K562 (cell line): Measurements from ENCODE around the gene CNGB1. TPM values are rescaled to one million over a fixed set of nuclear protein-coding genes. Genes with fewer than 3 reads are reported as not detected.
A peak's percentile ranks its signal among the peaks of the same experiment; 100 is the strongest.

Experiments used
- ATAC-seq: fragments of 200-7000 bp; cut with Tn5 transposase; 3 replicates; pipeline ENCODE4 v1.9.1; 2020; ENCODE audit warnings: moderate library complexity
- BruUV-seq: library from RNA; stranded (reverse); fragments of 400-500 nt; replicated peaks from 2 replicates; lab custom pipeline; 2021; lab: Mats Ljungman, UMichigan
- CTCF ChIA-PET: fragments of 300-600 bp; formaldehyde crosslinking; extraction: SDS; loops from one replicate; lab custom pipeline; 2021; ENCODE audit warnings: low intra/inter-chr PET ratio; lab: Yijun Ruan, JAX
- POLR2A ChIA-PET: fragments of 300-600, 350-650 bp; sonication (Branson Sonifier 250); formaldehyde crosslinking; extraction: SDS; loops from one replicate; lab custom pipeline; 2021; ENCODE audit warnings: antibody characterized with exemption, inconsistent platforms; lab: Yijun Ruan, JAX
- DNase-seq, 4 experiments: peaks; one replicate each; pipeline versions ENCODE4 v3.0.0 to v3.0.0-alpha.2; 2011 to 2018; ENCODE audit warnings: low spot score in 3 of 4, mixed read lengths in 3 of 4; ENCODE audit errors: extremely low read depth in 1 of 4
- FAIRE-seq: peaks from 2 replicates; lab custom pipeline; 2011; peaks lifted over from hg19 to GRCh38; lab: Jason Lieb, UNC
- H2AFZ ChIP-seq: 2 replicates; pipeline ENCODE4 v1.6.0; 2011; ENCODE audit warnings: low read depth, low read length, control low read depth, inconsistent platforms
- H3K27ac ChIP-seq: fragments of 200-600 bp; 3 replicates; pipeline ENCODE4 v1.8.0; 2011; ENCODE audit warnings: low read depth, mild to moderate bottlenecking, control low read depth, inconsistent platforms, low read length, moderate library complexity, mixed read lengths; ENCODE audit errors: extremely low read depth
- H3K27me3 ChIP-seq, 2 experiments: fragments of 300-600 bp in 1 of 2; 2 replicates in 1 of 2; 3 replicates in 1 of 2; pipeline versions ENCODE4 v1.6.0 to v1.8.0; 2011; ENCODE audit warnings: inconsistent platforms in 2 of 2, low read length in 2 of 2, mild to moderate bottlenecking in 1 of 2, mixed read lengths in 1 of 2, moderate library complexity in 1 of 2; ENCODE audit not compliant: control insufficient read depth in 2 of 2, insufficient read depth in 2 of 2
- H3K36me3 ChIP-seq: fragments of 300-600 bp; 3 replicates; pipeline ENCODE4 v1.8.0; 2011; ENCODE audit warnings: mild to moderate bottlenecking, low read length, inconsistent platforms; ENCODE audit not compliant: control insufficient read depth, insufficient read depth
- H3K4me1 ChIP-seq, 2 experiments: fragments of 200-600 bp in 1 of 2; replicated peaks in 1 of 2; 2 replicates in 1 of 2; 3 replicates in 1 of 2; pipeline versions ENCODE4 v1.5.1 to v1.8.0; 2011; ENCODE audit warnings: inconsistent platforms in 2 of 2, low read length in 2 of 2, mild to moderate bottlenecking in 1 of 2, mixed read lengths in 1 of 2, moderate library complexity in 1 of 2; ENCODE audit not compliant: control insufficient read depth in 2 of 2, insufficient read depth in 2 of 2
- H3K4me2 ChIP-seq: 2 replicates; pipeline ENCODE4 v1.6.1; 2011; ENCODE audit warnings: low read length, control low read depth, inconsistent platforms, mixed read lengths; ENCODE audit not compliant: insufficient read depth
- H3K4me3 ChIP-seq: fragments of 200-600 bp; sonication (generic), shearing (Covaris generic); 2 replicates; pipeline ENCODE4 v1.5.1; 2016; ENCODE audit warnings: control low read depth, inconsistent platforms
- H3K79me2 ChIP-seq: fragments of 200-600 bp; 3 replicates; pipeline ENCODE4 v1.8.0; 2011; ENCODE audit warnings: low read length, inconsistent platforms; ENCODE audit not compliant: control insufficient read depth, insufficient read depth
- H3K9ac ChIP-seq, 2 experiments: 2 replicates each; pipeline versions ENCODE4 v1.6.0 to v1.6.1; 2011; ENCODE audit warnings: low read depth in 2 of 2, low read length in 2 of 2, control low read depth in 1 of 2, inconsistent platforms in 1 of 2, mild to moderate bottlenecking in 1 of 2, mixed read lengths in 1 of 2; ENCODE audit not compliant: insufficient read depth in 1 of 2
- H3K9me1 ChIP-seq: one replicate; pipeline ENCODE4 v1.6.0; 2011; ENCODE audit warnings: inconsistent platforms, mild to moderate bottlenecking, low read length, moderate library complexity; ENCODE audit not compliant: control insufficient read depth, insufficient read depth
- H3K9me3 ChIP-seq: replicated peaks from 2 replicates; pipeline ENCODE4 v1.5.1; 2011; ENCODE audit warnings: low read depth, low read length, inconsistent platforms; ENCODE audit not compliant: control insufficient read depth, insufficient read depth
- H4K20me1 ChIP-seq: replicated peaks from 2 replicates; pipeline ENCODE4 v1.6.1; 2011; ENCODE audit warnings: low read length, inconsistent platforms, mixed read lengths; ENCODE audit not compliant: control insufficient read depth, insufficient read depth
- CTCF ChIP-seq, 3 experiments: IDR thresholded peaks in 2 of 3; conservative IDR thresholded peaks in 1 of 3; 2 replicates each; pipeline ENCODE4 v1.5.1; 2011 to 2012; ENCODE audit warnings: low read length in 3 of 3, mild to moderate bottlenecking in 3 of 3, control low read depth in 2 of 3, improper control_type of control experiment in 1 of 3, inconsistent platforms in 1 of 3, low read depth in 1 of 3, mixed read lengths in 1 of 3, moderate library complexity in 1 of 3; ENCODE audit not compliant: insufficient read depth in 2 of 3
- ELF2 ChIP-seq: fragments of 250-450 bp; sonication (Bioruptor Pico); IDR thresholded peaks from 2 replicates; pipeline ENCODE4 v1.5.0; 2021; ENCODE audit warnings: mild to moderate bottlenecking
- MEIS2 ChIP-seq: fragments of 450-650 bp; IDR thresholded peaks from 2 replicates; pipeline ENCODE4 v1.6.1; 2014; ENCODE audit warnings: mild to moderate bottlenecking; ENCODE audit not compliant: partially characterized antibody
- OTX1 ChIP-seq: fragments of 450-650 bp; formaldehyde crosslinking; IDR thresholded peaks from 2 replicates; pipeline ENCODE4 v1.4.0; 2022; ENCODE audit warnings: mild to moderate bottlenecking
- REST ChIP-seq, 2 experiments: fragments of 450-650 bp; formaldehyde crosslinking in 1 of 2; IDR thresholded peaks; 2 replicates each; pipeline versions ENCODE4 v1.4.0 to v1.6.1; 2014 to 2020; ENCODE audit warnings: mild to moderate bottlenecking in 2 of 2, borderline replicate concordance in 1 of 2, low read depth in 1 of 2
- SOX6 ChIP-seq: fragments of 450-650 bp; IDR thresholded peaks from 2 replicates; pipeline ENCODE4 v1.6.1; 2014; ENCODE audit warnings: mild to moderate bottlenecking
- XRCC5 ChIP-seq: fragments of 200-400 bp; formaldehyde crosslinking; IDR thresholded peaks from 2 replicates; pipeline ENCODE4 v1.6.1; 2017; ENCODE audit warnings: low read depth, mild to moderate bottlenecking, low read length
- ZNF561 ChIP-seq: fragments of 450-650 bp; formaldehyde crosslinking; conservative IDR thresholded peaks from 2 replicates; pipeline ENCODE4 v1.4.0; 2020; ENCODE audit warnings: mild to moderate bottlenecking, moderate library complexity
- WGBS: fragments of 100-300 bp; shearing (Covaris generic); methylation state at CpG from one replicate; pipeline ENCODE4 v1.1.6; 2016; ENCODE audit warnings: low coverage, mixed read lengths; ENCODE audit not compliant: insufficient coverage; ENCODE audit errors: missing lambda C conversion rate; 5-methylcytosine and 5-hydroxymethylcytosine counted together
- in situ Hi-C: fragments of 300-500 bp; cut with MboI; formaldehyde crosslinking; loops from 4 replicates; pipeline ENCODE4 v1.15.0; 2018; ENCODE audit warnings: inconsistent platforms, mixed read lengths
- intact Hi-C: fragments of 100-400 bp; cut with micrococcal nuclease; formaldehyde crosslinking; loops from 2 replicates; pipeline ENCODE4 v1.14.2; 2022
- polyA plus RNA-seq, 8 experiments: library from polyadenylated mRNA; depleted of rRNA in 4 of 8; stranded (reverse) in 5 of 8; unstranded in 3 of 8; fragments of >200 nt; fragmentation: Nextera tagmentation in 2 of 8; fragmentation: Illumina TruSeq in 1 of 8; extraction: Ambion mirVana in 2 of 8; extraction: Trizol in 1 of 8; gene quantifications; 2 replicates each; pipeline versions ENCODE4 v1.2.1 to v1.2.3, GENCODE V29; 2011 to 2014; ENCODE audit warnings: inconsistent platforms in 1 of 8, missing spikeins in 1 of 8
- total RNA-seq, 7 experiments: library from RNA; depleted of rRNA in 6 of 7; stranded (reverse); fragments of >200 nt in 6 of 7; fragmentation: Illumina TruSeq in 2 of 7; extraction: Trizol in 2 of 7; gene quantifications; 2 replicates each; pipeline versions ENCODE4 v1.2.1 to v1.2.3, GENCODE V29; 2011 to 2021; ENCODE audit warnings: low replicate concordance in 1 of 7
- TF ChIP-seq, protein P1 (sequence below), 2 experiments: fragments of 450-650 bp; conservative IDR thresholded peaks; 2 replicates each; pipeline ENCODE4 v1.6.1; 2017; ENCODE audit warnings: mild to moderate bottlenecking in 2 of 2, moderate library complexity in 2 of 2

Gene CNGB1
- total and polyA plus RNA-seq, 9 of the 15 experiments (the other 6 are each of a cell fraction or from before 2014, with no cell fraction given) = not detected

DNA sequence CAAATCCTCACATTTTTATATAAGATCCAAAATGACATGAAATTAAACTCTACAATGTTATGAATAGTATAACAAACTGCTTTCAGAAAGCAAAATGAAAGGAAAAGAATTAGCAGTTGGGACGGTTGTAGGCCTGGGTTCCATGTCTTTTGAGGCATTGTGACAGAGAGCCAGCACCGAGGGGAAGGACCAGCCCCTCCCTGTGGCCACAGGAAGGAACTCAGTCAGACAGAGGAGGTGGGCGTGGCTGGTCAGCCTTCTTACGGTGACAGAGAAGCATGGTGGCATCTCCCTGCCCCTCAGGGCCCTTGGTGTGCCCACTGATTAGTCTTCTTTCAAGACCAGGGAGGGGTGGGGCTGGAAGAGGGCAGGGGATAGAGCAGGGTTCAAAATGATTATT lies 23.9 kb upstream of the CNGB1 start:
- WGBS = 3% methylated on average over 4 of the region's 4 CpGs
- Histone ChIP-seq H3K36me3 (peaks cover 14% of the 10 kb centered on the region; the same call in 2 of the 3 replicates), H4K20me1 (peaks cover 5% of the 10 kb centered on the region), H2AFZ (peak overlapping the region; percentile 16; the same call in 1 of the 2 replicates), H3K4me3 (no peak overlapping the region), H3K9me3 (no peaks in the 10 kb centered on the region), H3K79me2 (no peaks in the 10 kb centered on the region; the same call in 2 of the 3 replicates), H3K4me2 (no peak overlapping the region), H3K27ac (peak overlapping the region; percentile 34; the same call in 1 of the 3 replicates), H3K9me1 (peaks cover 4% of the 10 kb centered on the region), H3K4me1 (peaks cover 16 to 21% of the 10 kb centered on the region in 2 experiments; a peak in 4 of 5 replicates), H3K27me3 (no peaks in the 10 kb centered on the region), H3K9ac (no peak overlapping the region)
- no TSS peak for BruUV-seq
- in situ Hi-C loops = no loop called here
- ChIA-PET POLR2A (interaction anchor here (0.6 to 1.4 kb wide), 2 partner anchors 18 to 432 kb away, joined by 3 to 5 read pairs; a partner anchor contains a TSS), CTCF (interaction anchor here (0.6 to 1.1 kb wide), 4 partner anchors 131 to 343 kb away, joined by 3 to 4 read pairs (median 4); partner anchors contain the start of gene KIFC3)
- intact Hi-C loops = loop anchor here (10.0 kb wide), 1 partner anchor 350 kb away; no protein-coding TSS in a partner anchor
- ATAC-seq = peak; percentile 95
- peak; percentile 98 for FAIRE-seq
- peak; percentile 71 to 86 (median 74) for DNase-seq
- TF ChIP-seq XRCC5 (peak; percentile 69; the same call in 1 of the 2 replicates), MEIS2 (peak; percentile 13), ELF2 (CRISPR knock-in tag) (no peak), OTX1 (no peak), CTCF (IDR thresholded peaks at IDR 0.05 in 2 of 3, conservative IDR thresholded peaks at IDR 0.05 in 1 of 3; ENCODE audit: insufficient read depth in 2 of 3, low read depth in 1 of 3, low read length in 3 of 3) (peak; percentile 83 to 90 (median 83)), REST (IDR thresholded peaks at IDR 0.05; ENCODE audit: borderline replicate concordance) (peak; percentile 77; the same call in 1 of the 2 replicates), REST (CRISPR knock-in tag; IDR thresholded peaks at IDR 0.05; ENCODE audit: low read depth) (no peak), SOX6 (no peak), ZNF561 (CRISPR knock-in tag) (no peak)
- TF ChIP-seq, protein P1, sequence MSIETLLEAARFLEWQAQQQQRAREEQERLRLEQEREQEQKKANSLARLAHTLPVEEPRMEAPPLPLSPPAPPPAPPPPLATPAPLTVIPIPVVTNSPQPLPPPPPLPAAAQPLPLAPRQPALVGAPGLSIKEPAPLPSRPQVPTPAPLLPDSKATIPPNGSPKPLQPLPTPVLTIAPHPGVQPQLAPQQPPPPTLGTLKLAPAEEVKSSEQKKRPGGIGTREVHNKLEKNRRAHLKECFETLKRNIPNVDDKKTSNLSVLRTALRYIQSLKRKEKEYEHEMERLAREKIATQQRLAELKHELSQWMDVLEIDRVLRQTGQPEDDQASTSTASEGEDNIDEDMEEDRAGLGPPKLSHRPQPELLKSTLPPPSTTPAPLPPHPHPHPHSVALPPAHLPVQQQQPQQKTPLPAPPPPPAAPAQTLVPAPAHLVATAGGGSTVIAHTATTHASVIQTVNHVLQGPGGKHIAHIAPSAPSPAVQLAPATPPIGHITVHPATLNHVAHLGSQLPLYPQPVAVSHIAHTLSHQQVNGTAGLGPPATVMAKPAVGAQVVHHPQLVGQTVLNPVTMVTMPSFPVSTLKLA (conservative IDR thresholded peaks at IDR 0.05) = peak in 1 of 2 experiments; percentile 50; a peak in 1 of 4 replicates
